Measurements from ENCODE around the gene SYTL2. TPM values are rescaled to one million over a fixed set of nuclear protein-coding genes. Genes with fewer than 3 reads are reported as not detected.
A peak's percentile ranks its signal among the peaks of the same experiment; 100 is the strongest.

The SYTL2 gene
- total RNA-seq, 1 donor from 2014 or later = 38.7 TPM

GRCh38 chr11:85699957-85700741, 110.8 kb downstream of the SYTL2 start:
- DNase-seq (ENCODE audit: low spot score) = no peak
- intact Hi-C loops (cut with micrococcal nuclease) = loop anchor here (1.0 to 5.0 kb wide), 5 partner anchors 52 to 247 kb away; partner anchors contain the start of gene TMEM126B
- peaks cover 11% of the 10 kb centered on the region for H3K9me3 Mint-ChIP-seq
- H3K4me1 Mint-ChIP-seq (ENCODE audit: low read depth) = peaks cover 49% of the 10 kb centered on the region
- peak overlapping the region; percentile 78 for H3K27ac Mint-ChIP-seq
- peak overlapping the region; percentile 45 for H3K4me3 Mint-ChIP-seq
- no peaks in the 10 kb centered on the region for H3K27me3 Mint-ChIP-seq (ENCODE audit: insufficient read depth)
- peaks cover 48% of the 10 kb centered on the region for H3K36me3 Mint-ChIP-seq (ENCODE audit: low read depth)

- Mint-ChIP-seq H3K27ac (no peak overlapping the region), H3K4me1 (ENCODE audit: low read depth) (peaks cover 55% of the 10 kb centered on the region), H3K9me3 (peaks cover 5% of the 10 kb centered on the region), H3K27me3 (ENCODE audit: insufficient read depth) (no peaks in the 10 kb centered on the region), H3K36me3 (ENCODE audit: low read depth) (peaks cover 48% of the 10 kb centered on the region), H3K4me3 (no peak overlapping the region)
- no peak for DNase-seq (ENCODE audit: low spot score)
- intact Hi-C loops (cut with micrococcal nuclease) = loop anchor here (5.0 kb wide), 1 partner anchor 249 kb away; no protein-coding TSS in a partner anchor
Measured at GRCh38 chr11:85698195-85698594, 112.7 kb downstream of the SYTL2 start.

- no peaks in the 10 kb centered on the region for H3K27me3 Mint-ChIP-seq (ENCODE audit: insufficient read depth)
- no peak overlapping the region for H3K27ac Mint-ChIP-seq
- DNase-seq (ENCODE audit: low spot score) = no peak
- no peak overlapping the region for H3K4me3 Mint-ChIP-seq
- peaks cover 2% of the 10 kb centered on the region for H3K9me3 Mint-ChIP-seq
- intact Hi-C loops (cut with micrococcal nuclease) = loop anchor here (5.0 kb wide), 1 partner anchor 250 kb away; no protein-coding TSS in a partner anchor
- H3K4me1 Mint-ChIP-seq (ENCODE audit: low read depth) = peaks cover 55% of the 10 kb centered on the region
- H3K36me3 Mint-ChIP-seq (ENCODE audit: low read depth) = peaks cover 48% of the 10 kb centered on the region
Measured at GRCh38 chr11:85697747-85698146, 113.2 kb downstream of the SYTL2 start.

- no peak for DNase-seq (ENCODE audit: low spot score)
- Mint-ChIP-seq H3K9me3 (no peaks in the 10 kb centered on the region), H3K36me3 (ENCODE audit: low read depth) (peaks cover 54% of the 10 kb centered on the region), H3K27ac (no peak overlapping the region), H3K27me3 (ENCODE audit: insufficient read depth) (no peaks in the 10 kb centered on the region), H3K4me3 (no peak overlapping the region), H3K4me1 (ENCODE audit: low read depth) (peaks cover 56% of the 10 kb centered on the region)
- intact Hi-C loops (cut with micrococcal nuclease) = loop anchor here (5.0 kb wide), 1 partner anchor 252 kb away; no protein-coding TSS in a partner anchor
Measured at GRCh38 chr11:85695546-85695945, 115.4 kb downstream of the SYTL2 start.

GRCh38 chr11:85694385-85694980, 116.5 kb downstream of the SYTL2 start:
- Mint-ChIP-seq H3K27me3 (ENCODE audit: insufficient read depth) (peaks cover 4% of the 10 kb centered on the region), H3K9me3 (no peaks in the 10 kb centered on the region), H3K36me3 (ENCODE audit: low read depth) (peaks cover 59% of the 10 kb centered on the region), H3K27ac (no peak overlapping the region), H3K4me1 (ENCODE audit: low read depth) (peaks cover 51% of the 10 kb centered on the region), H3K4me3 (no peak overlapping the region)
- intact Hi-C loops (cut with micrococcal nuclease) = loop anchor here (1.0 kb wide), 3 partner anchors 58 to 160 kb away; no protein-coding TSS in a partner anchor
- DNase-seq (ENCODE audit: low spot score) = no peak

GRCh38 chr11:85685820-85686459, 125.0 kb downstream of the SYTL2 start, which contains the start of gene CCDC89:
Gene CCDC89 (minus strand): TSS chr11:85686195. CDS start chr11:85686130, 65 bp downstream.
- Mint-ChIP-seq H3K27me3 (ENCODE audit: insufficient read depth) (peaks cover 4% of the 10 kb centered on the region), H3K4me1 (ENCODE audit: low read depth) (peaks cover 26% of the 10 kb centered on the region), H3K27ac (peak within 1 kb of the TSS; percentile 18), H3K9me3 (no peaks in the 10 kb centered on the region), H3K4me3 (no peak within 1 kb of the TSS), H3K36me3 (ENCODE audit: low read depth) (peaks cover 17% of the 10 kb centered on the region)
- no peak for DNase-seq (ENCODE audit: low spot score)
- intact Hi-C loops (cut with micrococcal nuclease) = no loop called here

- Mint-ChIP-seq H3K9me3 (no peaks in the 10 kb centered on the region), H3K4me1 (ENCODE audit: low read depth) (peaks cover 19% of the 10 kb centered on the region), H3K36me3 (ENCODE audit: low read depth) (peaks cover 11% of the 10 kb centered on the region), H3K4me3 (no peak overlapping the region), H3K27ac (peak overlapping the region; percentile 18), H3K27me3 (ENCODE audit: insufficient read depth) (peaks cover 1% of the 10 kb centered on the region)
- intact Hi-C loops (cut with micrococcal nuclease) = no loop called here
- no peak for DNase-seq (ENCODE audit: low spot score)
Measured at GRCh38 chr11:85685125-85685819, 125.7 kb downstream of the SYTL2 start.

- Mint-ChIP-seq H3K36me3 (ENCODE audit: low read depth) (peaks cover 5% of the 10 kb centered on the region), H3K27me3 (ENCODE audit: insufficient read depth) (peaks cover 4% of the 10 kb centered on the region), H3K4me3 (peak overlapping the region; percentile 83), H3K27ac (peak overlapping the region; percentile 78), H3K4me1 (ENCODE audit: low read depth) (peaks cover 16% of the 10 kb centered on the region), H3K9me3 (no peaks in the 10 kb centered on the region)
- intact Hi-C loops (cut with micrococcal nuclease) = loop anchor here (1.0 kb wide), 1 partner anchor 17 kb away; the partner anchor contains the start of gene CREBZF
- peak; percentile 35 for DNase-seq (ENCODE audit: low spot score)
Measured at GRCh38 chr11:85682330-85683305, 128.3 kb downstream of the SYTL2 start.

- no peak for DNase-seq (ENCODE audit: low spot score)
- peaks cover 5% of the 10 kb centered on the region for H3K36me3 Mint-ChIP-seq (ENCODE audit: low read depth)
- H3K27ac Mint-ChIP-seq = no peak overlapping the region
- intact Hi-C loops (cut with micrococcal nuclease) = loop anchor here (1.0 kb wide), 1 partner anchor 9 kb away; no protein-coding TSS in a partner anchor
- H3K4me1 Mint-ChIP-seq (ENCODE audit: low read depth) = peaks cover 16% of the 10 kb centered on the region
- H3K4me3 Mint-ChIP-seq = no peak overlapping the region
- H3K9me3 Mint-ChIP-seq = no peaks in the 10 kb centered on the region
- H3K27me3 Mint-ChIP-seq (ENCODE audit: insufficient read depth) = peaks cover 4% of the 10 kb centered on the region
Measured at GRCh38 chr11:85680897-85681296, 130.0 kb downstream of the SYTL2 start.

GRCh38 chr11:85679576-85679975, 131.4 kb downstream of the SYTL2 start:
- Mint-ChIP-seq H3K4me3 (no peak overlapping the region), H3K36me3 (ENCODE audit: low read depth) (peaks cover 5% of the 10 kb centered on the region), H3K27ac (no peak overlapping the region), H3K27me3 (ENCODE audit: insufficient read depth) (peaks cover 4% of the 10 kb centered on the region), H3K4me1 (ENCODE audit: low read depth) (peaks cover 16% of the 10 kb centered on the region), H3K9me3 (no peaks in the 10 kb centered on the region)
- no peak for DNase-seq (ENCODE audit: low spot score)
- intact Hi-C loops (cut with micrococcal nuclease) = no loop called here

- no peak for DNase-seq (ENCODE audit: low spot score)
- intact Hi-C loops (cut with micrococcal nuclease) = no loop called here
- H3K4me3 Mint-ChIP-seq = no peak overlapping the region
- H3K27me3 Mint-ChIP-seq (ENCODE audit: insufficient read depth) = peaks cover 4% of the 10 kb centered on the region
- H3K9me3 Mint-ChIP-seq = peaks cover 5% of the 10 kb centered on the region
- H3K27ac Mint-ChIP-seq = no peak overlapping the region
- peaks cover 5% of the 10 kb centered on the region for H3K4me1 Mint-ChIP-seq (ENCODE audit: low read depth)
- no peaks in the 10 kb centered on the region for H3K36me3 Mint-ChIP-seq (ENCODE audit: low read depth)
Measured at GRCh38 chr11:85673393-85673792, 137.5 kb downstream of the SYTL2 start.
